GM23338 (cell line): Measurements from ENCODE around the gene USP27X. TPM values are rescaled to one million over a fixed set of nuclear protein-coding genes. Genes with fewer than 3 reads are reported as not detected.

Source experiments
- ATAC-seq: fragments of 200-7000 bp; cut with Tn5 transposase; 3 replicates; pipeline ENCODE4 v1.9.1; 2020
- DNase-seq: peaks from one replicate; pipeline ENCODE4 v3.0.0-alpha.2; 2015; ENCODE audit warnings: low spot score
- H2AFZ ChIP-seq: fragments of 200-600 bp; sonication (generic); 2 replicates; pipeline ENCODE4 v1.8.0; 2016; ENCODE audit warnings: antibody characterized with exemption, mild to moderate bottlenecking, moderate library complexity
- H3F3A ChIP-seq: fragments of 200-600 bp; sonication (generic); replicated peaks from 2 replicates; pipeline ENCODE4 v1.8.0; 2017; ENCODE audit warnings: antibody characterized with exemption, mixed run types, low read depth
- H3K27ac ChIP-seq: fragments of 200-600 bp; sonication (generic); 2 replicates; pipeline ENCODE4 v1.6.1; 2016; ENCODE audit warnings: low read depth
- H3K27me3 ChIP-seq: fragments of 200-600 bp; sonication (generic); 2 replicates; pipeline ENCODE4 v1.8.0; 2016; ENCODE audit warnings: mild to moderate bottlenecking, mixed run types, moderate library complexity; ENCODE audit not compliant: insufficient read depth
- H3K36me3 ChIP-seq: fragments of 200-600 bp; sonication (generic); 2 replicates; pipeline ENCODE4 v1.8.0; 2016; ENCODE audit warnings: mild to moderate bottlenecking; ENCODE audit not compliant: insufficient read depth
- H3K4me1 ChIP-seq: fragments of 200-600 bp; sonication (generic); 2 replicates; pipeline ENCODE4 v1.8.0; 2016; ENCODE audit warnings: mild to moderate bottlenecking, moderate library complexity; ENCODE audit not compliant: insufficient read depth
- H3K4me2 ChIP-seq: fragments of 200-600 bp; sonication (generic); 2 replicates; pipeline ENCODE4 v1.7.1; 2017; ENCODE audit warnings: mixed run types
- H3K4me3 ChIP-seq: fragments of 200-600 bp; sonication (generic); 2 replicates; pipeline ENCODE4 v1.6.1; 2016; ENCODE audit warnings: mixed run types
- H3K79me2 ChIP-seq: fragments of 200-600 bp; sonication (generic); replicated peaks from 2 replicates; pipeline ENCODE4 v1.8.0; 2017; ENCODE audit warnings: mild to moderate bottlenecking; ENCODE audit not compliant: insufficient read depth
- H3K9me2 ChIP-seq: fragments of 200-600 bp; sonication (generic); 2 replicates; pipeline ENCODE4 v1.8.0; 2017; ENCODE audit not compliant: insufficient read depth
- H4K20me1 ChIP-seq: fragments of 200-600 bp; sonication (generic); replicated peaks from 2 replicates; pipeline ENCODE4 v1.8.0; 2017; ENCODE audit warnings: mild to moderate bottlenecking; ENCODE audit not compliant: insufficient read depth
- H3K27ac Mint-ChIP-seq: 2 replicates; pipeline ENCODE4 v1.8.0; 2020; ENCODE audit warnings: inconsistent platforms, mild to moderate bottlenecking, moderate library complexity, mixed read lengths
- H3K27me3 Mint-ChIP-seq: 3 replicates; pipeline ENCODE4 v1.8.0; 2022; ENCODE audit warnings: low read depth, mild to moderate bottlenecking, moderate library complexity, mixed read lengths, inconsistent platforms; ENCODE audit not compliant: insufficient read depth, poor library complexity
- H3K36me3 Mint-ChIP-seq: 3 replicates; pipeline ENCODE4 v1.8.0; 2021; ENCODE audit warnings: low read depth, mild to moderate bottlenecking, inconsistent platforms, moderate library complexity, mixed read lengths
- H3K4me1 Mint-ChIP-seq: 3 replicates; pipeline ENCODE4 v1.8.0; 2020; ENCODE audit warnings: mild to moderate bottlenecking, inconsistent platforms, mixed read lengths
- H3K4me3 Mint-ChIP-seq: 3 replicates; pipeline ENCODE4 v1.8.0; 2021; ENCODE audit warnings: moderate library complexity, mild to moderate bottlenecking, inconsistent platforms, mixed read lengths
- H3K9me3 Mint-ChIP-seq: 3 replicates; pipeline ENCODE4 v1.8.0; 2020; ENCODE audit warnings: moderate library complexity, mild to moderate bottlenecking, inconsistent platforms, mixed read lengths
- CREB1 ChIP-seq: fragments of 250-450 bp; sonication (Bioruptor Pico); IDR thresholded peaks from 2 replicates; pipeline ENCODE4 v1.5.0; 2020; ENCODE audit warnings: low read depth, mild to moderate bottlenecking, moderate library complexity
- CTCF ChIP-seq, 2 experiments: fragments of 200-600 bp in 1 of 2; sonication (generic) in 1 of 2; conservative IDR thresholded peaks; 2 replicates each; pipeline versions ENCODE4 v1.5.1 to v1.6.1; 2016 to 2017; ENCODE audit warnings: antibody characterized with exemption in 2 of 2, low read depth in 2 of 2, mild to moderate bottlenecking in 2 of 2, moderate library complexity in 1 of 2
- ETS1 ChIP-seq: IDR thresholded peaks from 2 replicates; pipeline ENCODE4 v1.6.1; 2016; ENCODE audit warnings: antibody characterized with exemption
- EZH2 ChIP-seq: fragments of 200-600 bp; sonication (generic); IDR thresholded peaks from one replicate; pipeline ENCODE4 v1.8.0; 2017; ENCODE audit warnings: antibody characterized with exemption, mild to moderate bottlenecking, low read depth; ENCODE audit not compliant: unreplicated experiment
- EZH2phosphoT487 ChIP-seq: fragments of 200-600 bp; sonication (generic); IDR thresholded peaks from one replicate; pipeline ENCODE4 v1.8.1; 2018; ENCODE audit warnings: antibody characterized with exemption; ENCODE audit not compliant: unreplicated experiment
- JUNB ChIP-seq: IDR thresholded peaks from one replicate; pipeline ENCODE4 v1.6.1; 2016; ENCODE audit warnings: antibody characterized with exemption; ENCODE audit not compliant: unreplicated experiment
- NANOG ChIP-seq: IDR thresholded peaks from 2 replicates; pipeline ENCODE4 v1.6.1; 2016; ENCODE audit warnings: antibody characterized with exemption, borderline replicate concordance
- POLR2AphosphoS5 ChIP-seq: IDR thresholded peaks from 2 replicates; pipeline ENCODE4 v1.6.1; 2016; ENCODE audit warnings: antibody characterized with exemption, low read depth
- REST ChIP-seq: IDR thresholded peaks from one replicate; pipeline ENCODE4 v1.6.1; 2018; ENCODE audit warnings: antibody characterized with exemption; ENCODE audit not compliant: unreplicated experiment
- STAT1 ChIP-seq: IDR thresholded peaks from one replicate; pipeline ENCODE4 v1.6.1; 2016; ENCODE audit warnings: antibody characterized with exemption; ENCODE audit not compliant: unreplicated experiment
- ZNF114 ChIP-seq: fragments of 250-450 bp; sonication (Bioruptor Pico); IDR thresholded peaks from 2 replicates; pipeline ENCODE4 v1.5.0; 2020; ENCODE audit warnings: mild to moderate bottlenecking, moderate library complexity
- ZNF331 ChIP-seq: fragments of 250-450 bp; sonication (Bioruptor Pico); IDR thresholded peaks from 2 replicates; pipeline ENCODE4 v1.5.0; 2020; ENCODE audit warnings: low read depth, mild to moderate bottlenecking, moderate library complexity
- ZNF462 ChIP-seq: fragments of 250-450 bp; sonication (Bioruptor Pico); IDR thresholded peaks from 2 replicates; pipeline ENCODE4 v1.5.0; 2020; ENCODE audit warnings: mild to moderate bottlenecking, moderate library complexity
- polyA plus RNA-seq: library from polyadenylated mRNA; unstranded; fragments of >200 nt; fragmentation: Nextera tagmentation; extraction: Ambion mirVana; gene quantifications from 2 replicates; pipeline ENCODE4 v1.2.1, GENCODE V29; 2016
- total RNA-seq: library from RNA; depleted of rRNA; stranded (reverse); fragments of >200 nt; shearing (Covaris generic); gene quantifications from 2 replicates; pipeline ENCODE4 v1.2.3, GENCODE V29; 2014

Gene USP27X
- total and polyA plus RNA-seq, 2 experiments from 2014 or later = 1.1 to 5.0 TPM

GRCh38 chrX:49853661-49854060 lies 25.6 kb upstream of the USP27X start:
- no peaks in the 10 kb centered on the region for H3K9me3 Mint-ChIP-seq
- H3K4me3 Mint-ChIP-seq = no peak overlapping the region
- H3F3A ChIP-seq = no peaks in the 10 kb centered on the region

More at GRCh38 chrX:49853661-49854060, 25.6 kb upstream of the USP27X start:
- ATAC-seq (no peak), DNase-seq (no peak)
- no peak overlapping the region for H3K4me2 ChIP-seq
- Mint-ChIP-seq H3K27ac (no peak overlapping the region), H3K27me3 (peaks cover 3% of the 10 kb centered on the region), H3K4me1 (no peaks in the 10 kb centered on the region), H3K36me3 (no peaks in the 10 kb centered on the region)
- no peak for TF ChIP-seq EZH2
- no peak for TF ChIP-seq ZNF462
- no peak for TF ChIP-seq POLR2AphosphoS5
- TF ChIP-seq REST = no peak
- no peak for TF ChIP-seq ZNF114
- TF ChIP-seq ZNF331 (CRISPR knock-in tag) = no peak
- TF ChIP-seq CTCF (conservative IDR thresholded peaks at IDR 0.05; ENCODE audit: low read depth in 2 of 2) = no peak
- TF ChIP-seq NANOG = no peak
- no peak for TF ChIP-seq CREB1
- TF ChIP-seq EZH2phosphoT487 = no peak
- no peak for TF ChIP-seq STAT1
- TF ChIP-seq ETS1 = no peak
- TF ChIP-seq JUNB = no peak
- no peak overlapping the region for H3K4me3 ChIP-seq
- no peak overlapping the region for H2AFZ ChIP-seq
- no peaks in the 10 kb centered on the region for H3K4me1 ChIP-seq
- no peaks in the 10 kb centered on the region for H3K79me2 ChIP-seq
- no peaks in the 10 kb centered on the region for H4K20me1 ChIP-seq
- H3K27ac ChIP-seq = no peak overlapping the region
- no peaks in the 10 kb centered on the region for H3K27me3 ChIP-seq
- H3K36me3 ChIP-seq = no peaks in the 10 kb centered on the region
- no peaks in the 10 kb centered on the region for H3K9me2 ChIP-seq
